Tibial nerve (tissue), 4 donors: Measurements from ENCODE around the gene DHH.

Experiments used
- EP300 ChIP-seq, 2 donors: sonication (generic); formaldehyde crosslinking; IDR thresholded peaks; one replicate each; pipeline ENCODE4 v1.6.1; 2017; ENCODE audit warnings: antibody characterized with exemption in 2 of 2, mild to moderate bottlenecking in 1 of 2
- POLR2A ChIP-seq, 2 donors: fragments of 450-650 bp; IDR thresholded peaks; one replicate each; pipeline ENCODE4 v1.6.1; 2017; ENCODE audit warnings: antibody characterized with exemption in 2 of 2, mild to moderate bottlenecking in 2 of 2, moderate library complexity in 2 of 2
- TF ChIP-seq, protein P1 (sequence below), 5 experiments: fragments of 200-600 bp in 3 of 5; fragments of 450-650 bp in 2 of 5; sonication (generic) in 3 of 5; IDR thresholded peaks; one replicate each; pipeline ENCODE4 v1.5.1; 2016 to 2019; ENCODE audit warnings: antibody characterized with exemption in 5 of 5, mild to moderate bottlenecking in 3 of 5, moderate library complexity in 2 of 5

DNA sequence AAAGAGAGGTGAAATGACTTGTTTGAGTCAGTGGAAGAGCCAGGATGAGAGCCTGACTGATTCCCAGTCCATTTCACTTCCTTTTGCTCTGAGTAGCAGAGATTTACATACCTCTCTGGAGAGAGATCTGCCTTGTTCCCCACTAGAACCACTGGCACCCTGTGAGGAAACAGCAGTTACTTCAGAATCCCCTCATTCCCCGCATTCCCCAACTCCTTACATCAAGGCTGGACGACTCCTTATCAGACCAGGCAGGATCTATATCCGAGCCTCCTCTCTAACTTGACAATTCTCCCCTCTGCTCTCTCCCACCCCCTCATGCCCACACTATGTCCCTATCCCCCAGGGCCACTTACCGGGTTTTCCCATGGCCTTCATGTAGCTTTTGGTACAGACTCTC, 28.5 kb downstream of the DHH start:
- TF ChIP-seq, protein P1, sequence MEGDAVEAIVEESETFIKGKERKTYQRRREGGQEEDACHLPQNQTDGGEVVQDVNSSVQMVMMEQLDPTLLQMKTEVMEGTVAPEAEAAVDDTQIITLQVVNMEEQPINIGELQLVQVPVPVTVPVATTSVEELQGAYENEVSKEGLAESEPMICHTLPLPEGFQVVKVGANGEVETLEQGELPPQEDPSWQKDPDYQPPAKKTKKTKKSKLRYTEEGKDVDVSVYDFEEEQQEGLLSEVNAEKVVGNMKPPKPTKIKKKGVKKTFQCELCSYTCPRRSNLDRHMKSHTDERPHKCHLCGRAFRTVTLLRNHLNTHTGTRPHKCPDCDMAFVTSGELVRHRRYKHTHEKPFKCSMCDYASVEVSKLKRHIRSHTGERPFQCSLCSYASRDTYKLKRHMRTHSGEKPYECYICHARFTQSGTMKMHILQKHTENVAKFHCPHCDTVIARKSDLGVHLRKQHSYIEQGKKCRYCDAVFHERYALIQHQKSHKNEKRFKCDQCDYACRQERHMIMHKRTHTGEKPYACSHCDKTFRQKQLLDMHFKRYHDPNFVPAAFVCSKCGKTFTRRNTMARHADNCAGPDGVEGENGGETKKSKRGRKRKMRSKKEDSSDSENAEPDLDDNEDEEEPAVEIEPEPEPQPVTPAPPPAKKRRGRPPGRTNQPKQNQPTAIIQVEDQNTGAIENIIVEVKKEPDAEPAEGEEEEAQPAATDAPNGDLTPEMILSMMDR (IDR thresholded peaks at IDR 0.05): no peak
- TF ChIP-seq POLR2A (IDR thresholded peaks at IDR 0.05) (no peak), EP300 (IDR thresholded peaks at IDR 0.05) (no peak)
